PC-3 (cell line): ENCODE results near the gene TMED7. TPM values are rescaled to one million over a fixed set of nuclear protein-coding genes. Genes with fewer than 3 reads are reported as not detected.

Experiments
- ATAC-seq: fragments of 200-7000 bp; cut with Tn5 transposase; 2 replicates; pipeline ENCODE4 v1.9.1; 2020; ENCODE audit warnings: mild to moderate bottlenecking, moderate library complexity
- BruUV-seq: library from RNA; stranded (reverse); fragments of 400-500 nt; replicated peaks from 2 replicates; lab custom pipeline; 2021; lab: Mats Ljungman, UMichigan
- CTCF ChIA-PET: fragments of 300-600 bp; sonication (Branson Sonifier 250); formaldehyde crosslinking; loops from one replicate; lab custom pipeline; 2022; ENCODE audit warnings: antibody characterized with exemption; lab: Charles Lee
- POLR2A ChIA-PET: fragments of 300-600 bp; sonication (Branson Sonifier 250); formaldehyde crosslinking; loops from one replicate; lab custom pipeline; 2022; ENCODE audit warnings: antibody characterized with exemption; ENCODE audit not compliant: unreplicated experiment; lab: Charles Lee
- DNase-seq: peaks from one replicate; pipeline ENCODE4 v3.0.0-alpha.2; 2015
- H2AFZ ChIP-seq: fragments of 300-600 bp; sonication (generic); 2 replicates; pipeline ENCODE4 v1.6.0; 2016; ENCODE audit warnings: antibody characterized with exemption, low read length
- H3F3A ChIP-seq: fragments of 300-600 bp; sonication (generic); one replicate; pipeline ENCODE4 v1.6.0; 2017; ENCODE audit warnings: antibody characterized with exemption, low read length, control low read depth, mild to moderate bottlenecking; ENCODE audit not compliant: unreplicated experiment
- H3K27ac ChIP-seq: fragments of 300-600 bp; sonication (generic); 2 replicates; pipeline ENCODE4 v1.5.1; 2016; ENCODE audit warnings: mild to moderate bottlenecking, low read length
- H3K27me3 ChIP-seq: fragments of 300-600 bp; sonication (generic); 2 replicates; pipeline ENCODE4 v1.6.1; 2016; ENCODE audit warnings: low read length, mixed read lengths
- H3K36me3 ChIP-seq: fragments of 300-600 bp; sonication (generic); 2 replicates; pipeline ENCODE4 v1.6.1; 2016; ENCODE audit warnings: low read depth, mixed run types, low read length, mixed read lengths
- H3K4me1 ChIP-seq: fragments of 300-600 bp; sonication (generic); 2 replicates; pipeline ENCODE4 v1.5.1; 2016; ENCODE audit warnings: low read length; ENCODE audit not compliant: insufficient read depth
- H3K4me2 ChIP-seq: fragments of 300-600 bp; sonication (generic); 2 replicates; pipeline ENCODE4 v1.6.0; 2016; ENCODE audit warnings: low read length
- H3K4me3 ChIP-seq: fragments of 300-600 bp; sonication (generic); 2 replicates; pipeline ENCODE4 v1.5.1; 2016; ENCODE audit warnings: mild to moderate bottlenecking, low read length, mixed read lengths
- H3K79me2 ChIP-seq: fragments of 300-600 bp; sonication (generic); 2 replicates; pipeline ENCODE4 v1.6.1; 2017; ENCODE audit warnings: low read length, mixed read lengths
- H3K9ac ChIP-seq: fragments of 300-600 bp; sonication (generic); 2 replicates; pipeline ENCODE4 v1.6.0; 2016; ENCODE audit warnings: mild to moderate bottlenecking, low read length
- H3K9me2 ChIP-seq: fragments of 300-600 bp; sonication (generic); replicated peaks from 2 replicates; pipeline ENCODE4 v1.6.1; 2016; ENCODE audit warnings: mixed run types, low read length, mixed read lengths
- H3K9me3 ChIP-seq: fragments of 300-600 bp; sonication (generic); 2 replicates; pipeline ENCODE4 v1.6.1; 2016; ENCODE audit warnings: low read length, mixed read lengths
- H4K20me1 ChIP-seq: fragments of 300-600 bp; sonication (generic); 2 replicates; pipeline ENCODE4 v1.6.1; 2016; ENCODE audit warnings: low read length, mixed read lengths
- CTCF ChIP-seq: fragments of 300-600 bp; sonication (generic); conservative IDR thresholded peaks from 2 replicates; pipeline ENCODE4 v1.5.1; 2017; ENCODE audit warnings: antibody characterized with exemption, low read depth, mild to moderate bottlenecking, low read length
- EZH2 ChIP-seq: fragments of 300-600 bp; sonication (generic); IDR thresholded peaks from one replicate; pipeline ENCODE4 v1.6.1; 2017; ENCODE audit warnings: antibody characterized with exemption, mild to moderate bottlenecking, low read length; ENCODE audit not compliant: unreplicated experiment
- EZH2phosphoT487 ChIP-seq: fragments of 300-600 bp; sonication (generic); IDR thresholded peaks from 2 replicates; pipeline ENCODE4 v1.6.1; 2018; ENCODE audit warnings: mild to moderate bottlenecking, antibody characterized with exemption, low read length, borderline replicate concordance
- intact Hi-C: fragments of 100-400 bp; cut with micrococcal nuclease; formaldehyde crosslinking; loops from 2 replicates; pipeline ENCODE4 v1.9.0; 2023
- total RNA-seq: library from RNA; depleted of rRNA; stranded (reverse); fragments of >200 nt; gene quantifications from 2 replicates; pipeline ENCODE4 v1.2.3, GENCODE V29; 2014

TMED7 gene
- total RNA-seq, 1 experiment from 2014 or later = 234 TPM

- H3K4me3 ChIP-seq = no peak overlapping the region
- H3K27ac ChIP-seq = no peak overlapping the region
- no TSS peak for BruUV-seq
- no peaks in the 10 kb centered on the region for H3K9me3 ChIP-seq
- H3K4me2 ChIP-seq = no peak overlapping the region
- TF ChIP-seq CTCF = no peak
- TF ChIP-seq EZH2phosphoT487 = no peak
- TF ChIP-seq EZH2 = no peak
- POLR2A ChIA-PET = no interaction called here
- ATAC-seq (no peak), DNase-seq (no peak)
- peaks cover 17% of the 10 kb centered on the region for H3K4me1 ChIP-seq
- no peak overlapping the region for H3K9ac ChIP-seq
- H4K20me1 ChIP-seq = no peaks in the 10 kb centered on the region
- CTCF ChIA-PET = no interaction called here
- H3F3A ChIP-seq = no peaks in the 10 kb centered on the region
- H3K79me2 ChIP-seq = no peaks in the 10 kb centered on the region; the same call in 1 of the 2 replicates
- H3K9me2 ChIP-seq = no peaks in the 10 kb centered on the region
- H3K27me3 ChIP-seq = no peaks in the 10 kb centered on the region
- intact Hi-C loops = no loop called here
- no peak overlapping the region for H2AFZ ChIP-seq
- peaks cover 4% of the 10 kb centered on the region; the same call in 1 of the 2 replicates for H3K36me3 ChIP-seq
These were observed 25.9 kb downstream of the TMED7 start for GRCh38 chr5:115599924-115600323.

GRCh38 chr5:115599502-115599901, 26.3 kb downstream of the TMED7 start:
- no peak overlapping the region for H3K27ac ChIP-seq
- H3K79me2 ChIP-seq = no peaks in the 10 kb centered on the region; the same call in 1 of the 2 replicates
- no peaks in the 10 kb centered on the region for H4K20me1 ChIP-seq
- TF ChIP-seq EZH2phosphoT487 (no peak), CTCF (no peak), EZH2 (no peak)
- DNase-seq (no peak), ATAC-seq (no peak)
- peaks cover 18% of the 10 kb centered on the region for H3K4me1 ChIP-seq
- no peak overlapping the region for H3K9ac ChIP-seq
- no peaks in the 10 kb centered on the region for H3K9me2 ChIP-seq
- no peaks in the 10 kb centered on the region for H3K9me3 ChIP-seq
- ChIA-PET POLR2A (no interaction called here), CTCF (no interaction called here)
- H3F3A ChIP-seq = no peaks in the 10 kb centered on the region
- peaks cover 1% of the 10 kb centered on the region; the same call in 1 of the 2 replicates for H3K36me3 ChIP-seq
- no peaks in the 10 kb centered on the region for H3K27me3 ChIP-seq
- intact Hi-C loops = no loop called here
- H3K4me2 ChIP-seq = no peak overlapping the region
- BruUV-seq = no TSS peak
- H2AFZ ChIP-seq = no peak overlapping the region
- no peak overlapping the region for H3K4me3 ChIP-seq

- Histone ChIP-seq H3K79me2 (no peaks in the 10 kb centered on the region), H4K20me1 (no peaks in the 10 kb centered on the region), H3K9me2 (no peaks in the 10 kb centered on the region), H3F3A (no peaks in the 10 kb centered on the region), H3K9ac (no peak overlapping the region), H3K4me3 (no peak overlapping the region), H3K27me3 (no peaks in the 10 kb centered on the region), H2AFZ (no peak overlapping the region), H3K36me3 (no peaks in the 10 kb centered on the region), H3K9me3 (no peaks in the 10 kb centered on the region), H3K4me2 (no peak overlapping the region), H3K4me1 (peaks cover 6% of the 10 kb centered on the region; the same call in 1 of the 2 replicates), H3K27ac (no peak overlapping the region)
- no peak for DNase-seq
- CTCF ChIA-PET = no interaction called here
- no peak for ATAC-seq
- POLR2A ChIA-PET = no interaction called here
- intact Hi-C loops = no loop called here
- no peak for TF ChIP-seq EZH2phosphoT487
- no TSS peak for BruUV-seq
These were observed 31.4 kb downstream of the TMED7 start for GRCh38 chr5:115594128-115595047.
